ENCODE data around the gene KLHL29. TPM values are rescaled to one million over a fixed set of nuclear protein-coding genes. Genes with fewer than 3 reads are reported as not detected.

The KLHL29 gene
- total and polyA plus RNA-seq, 2 experiments from 2014 or later, result 1.5 to 6.5 TPM

DNA sequence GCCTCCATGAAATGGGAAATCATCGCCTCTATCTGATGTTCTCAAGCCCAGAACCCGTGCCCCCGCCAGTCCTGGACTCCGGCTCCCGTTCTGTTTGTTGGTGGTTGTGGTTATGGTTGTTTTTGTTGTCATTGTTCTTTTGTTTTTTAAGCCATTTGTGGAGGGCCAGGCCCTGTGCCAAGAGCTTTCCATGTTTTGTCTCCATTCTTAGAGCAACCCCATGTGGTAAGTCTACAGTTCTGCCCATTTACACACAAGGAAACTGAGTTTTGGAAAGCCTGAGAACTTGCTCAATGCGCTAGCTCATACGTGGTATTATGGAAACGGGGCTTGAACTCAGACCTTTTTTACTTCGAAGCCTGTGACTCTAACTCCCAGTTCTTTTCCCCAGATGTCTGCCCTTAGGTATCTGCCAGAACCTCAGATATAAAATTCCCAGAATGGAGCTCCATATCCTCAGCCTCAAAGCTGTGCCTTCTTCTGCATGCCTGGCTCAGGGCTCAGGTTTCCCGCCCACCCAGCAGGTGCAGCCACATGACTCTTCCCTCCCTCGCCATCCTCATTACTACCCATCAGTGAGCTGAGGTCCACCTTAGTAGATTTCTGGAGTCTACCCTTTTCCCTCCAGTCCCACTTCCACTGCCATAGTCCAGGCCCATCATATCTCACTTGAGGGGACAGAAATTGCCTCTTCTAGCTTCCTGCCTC, 194.1 kb downstream of the KLHL29 start:
- no peaks in the 10 kb centered on the region for H3K36me3 ChIP-seq (ENCODE audit: insufficient read depth)
- no peaks in the 10 kb centered on the region for H3K79me2 ChIP-seq (replicated peaks; ENCODE audit: insufficient read depth)
- Mint-ChIP-seq H3K27ac (no peak overlapping the region), H3K4me1 (peaks cover 14% of the 10 kb centered on the region), H3K4me3 (no peak overlapping the region), H3K9me3 (no peaks in the 10 kb centered on the region), H3K27me3 (ENCODE audit: insufficient read depth, low read depth, poor library complexity) (peaks cover 5% of the 10 kb centered on the region), H3K36me3 (ENCODE audit: low read depth) (no peaks in the 10 kb centered on the region)
- H3K9me2 ChIP-seq (ENCODE audit: insufficient read depth), result no peaks in the 10 kb centered on the region
- DNase-seq (ENCODE audit: low spot score) (no peak), ATAC-seq (no peak)
- H3K27ac ChIP-seq (ENCODE audit: low read depth), result no peak overlapping the region
- no peaks in the 10 kb centered on the region for H3F3A ChIP-seq (replicated peaks; ENCODE audit: low read depth)
- H2AFZ ChIP-seq, result no peak overlapping the region
- no peaks in the 10 kb centered on the region for H3K27me3 ChIP-seq (ENCODE audit: insufficient read depth)
- TF ChIP-seq POLR2AphosphoS5 (IDR thresholded peaks at IDR 0.05; ENCODE audit: low read depth), result no peak
- TF ChIP-seq ZNF462 (CRISPR knock-in tag; IDR thresholded peaks at IDR 0.05), result no peak
- no peak for TF ChIP-seq CREB1 (CRISPR knock-in tag; IDR thresholded peaks at IDR 0.05; ENCODE audit: low read depth)
- TF ChIP-seq REST (IDR thresholded peaks at IDR 0.05; ENCODE audit: unreplicated experiment), result no peak
- no peak for TF ChIP-seq EZH2phosphoT487 (IDR thresholded peaks at IDR 0.05; ENCODE audit: unreplicated experiment)
- TF ChIP-seq, protein P1, sequence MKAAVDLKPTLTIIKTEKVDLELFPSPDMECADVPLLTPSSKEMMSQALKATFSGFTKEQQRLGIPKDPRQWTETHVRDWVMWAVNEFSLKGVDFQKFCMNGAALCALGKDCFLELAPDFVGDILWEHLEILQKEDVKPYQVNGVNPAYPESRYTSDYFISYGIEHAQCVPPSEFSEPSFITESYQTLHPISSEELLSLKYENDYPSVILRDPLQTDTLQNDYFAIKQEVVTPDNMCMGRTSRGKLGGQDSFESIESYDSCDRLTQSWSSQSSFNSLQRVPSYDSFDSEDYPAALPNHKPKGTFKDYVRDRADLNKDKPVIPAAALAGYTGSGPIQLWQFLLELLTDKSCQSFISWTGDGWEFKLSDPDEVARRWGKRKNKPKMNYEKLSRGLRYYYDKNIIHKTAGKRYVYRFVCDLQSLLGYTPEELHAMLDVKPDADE (IDR thresholded peaks at IDR 0.05), result no peak
- TF ChIP-seq ZNF331 (CRISPR knock-in tag; IDR thresholded peaks at IDR 0.05; ENCODE audit: low read depth), result no peak
- no peak for TF ChIP-seq EZH2 (IDR thresholded peaks at IDR 0.05; ENCODE audit: low read depth, unreplicated experiment)
- TF ChIP-seq, protein P2, sequence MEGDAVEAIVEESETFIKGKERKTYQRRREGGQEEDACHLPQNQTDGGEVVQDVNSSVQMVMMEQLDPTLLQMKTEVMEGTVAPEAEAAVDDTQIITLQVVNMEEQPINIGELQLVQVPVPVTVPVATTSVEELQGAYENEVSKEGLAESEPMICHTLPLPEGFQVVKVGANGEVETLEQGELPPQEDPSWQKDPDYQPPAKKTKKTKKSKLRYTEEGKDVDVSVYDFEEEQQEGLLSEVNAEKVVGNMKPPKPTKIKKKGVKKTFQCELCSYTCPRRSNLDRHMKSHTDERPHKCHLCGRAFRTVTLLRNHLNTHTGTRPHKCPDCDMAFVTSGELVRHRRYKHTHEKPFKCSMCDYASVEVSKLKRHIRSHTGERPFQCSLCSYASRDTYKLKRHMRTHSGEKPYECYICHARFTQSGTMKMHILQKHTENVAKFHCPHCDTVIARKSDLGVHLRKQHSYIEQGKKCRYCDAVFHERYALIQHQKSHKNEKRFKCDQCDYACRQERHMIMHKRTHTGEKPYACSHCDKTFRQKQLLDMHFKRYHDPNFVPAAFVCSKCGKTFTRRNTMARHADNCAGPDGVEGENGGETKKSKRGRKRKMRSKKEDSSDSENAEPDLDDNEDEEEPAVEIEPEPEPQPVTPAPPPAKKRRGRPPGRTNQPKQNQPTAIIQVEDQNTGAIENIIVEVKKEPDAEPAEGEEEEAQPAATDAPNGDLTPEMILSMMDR (conservative IDR thresholded peaks at IDR 0.05; ENCODE audit: low read depth in 2 of 2), result no peak
- TF ChIP-seq ZNF114 (CRISPR knock-in tag; IDR thresholded peaks at IDR 0.05), result no peak
- TF ChIP-seq NANOG (IDR thresholded peaks at IDR 0.05; ENCODE audit: borderline replicate concordance), result no peak
- TF ChIP-seq JUNB (IDR thresholded peaks at IDR 0.05; ENCODE audit: unreplicated experiment), result no peak
- TF ChIP-seq STAT1 (IDR thresholded peaks at IDR 0.05; ENCODE audit: unreplicated experiment), result no peak
- peaks cover 11% of the 10 kb centered on the region for H3K4me1 ChIP-seq (ENCODE audit: insufficient read depth)
- H4K20me1 ChIP-seq (replicated peaks; ENCODE audit: insufficient read depth), result no peaks in the 10 kb centered on the region
- no peak overlapping the region for H3K4me3 ChIP-seq
- no peak overlapping the region for H3K4me2 ChIP-seq
